H1 (cell line): ENCODE measurements around the gene OSCP1. TPM values are rescaled to one million over a fixed set of nuclear protein-coding genes. Genes with fewer than 3 reads are reported as not detected.

ENCODE experiments used
- RXRA ChIP-seq: IDR thresholded peaks from 2 replicates; pipeline ENCODE4 v1.6.1; 2011; ENCODE audit warnings: low read depth, mild to moderate bottlenecking, low read length, moderate library complexity; ENCODE audit not compliant: insufficient read depth
- SIN3A ChIP-seq, 2 experiments: IDR thresholded peaks in 1 of 2; conservative IDR thresholded peaks in 1 of 2; 2 replicates each; pipeline ENCODE4 v1.6.1; 2011 to 2012; ENCODE audit warnings: low read length in 2 of 2, improper control_type of control experiment in 1 of 2, low read depth in 1 of 2, mild to moderate bottlenecking in 1 of 2
- SP1 ChIP-seq: IDR thresholded peaks from 2 replicates; pipeline ENCODE4 v1.6.1; 2011; ENCODE audit warnings: low read depth, low read length
- polyA plus RNA-seq, 7 experiments: library from polyadenylated mRNA; depleted of rRNA in 3 of 7; stranded (reverse) in 5 of 7; unstranded in 2 of 7; fragments of >200 nt in 5 of 7; fragments of 200-250 nt in 2 of 7; gene quantifications; 1 replicate in 5 of 7; 2 replicates in 1 of 7; 4 replicates in 1 of 7; pipeline versions ENCODE4 v1.2.1 to v1.2.3, GENCODE V29; 2011 to 2013; ENCODE audit warnings: missing spikeins in 2 of 7, mixed read lengths in 2 of 7
- total RNA-seq: library from RNA; stranded (reverse); fragmentation: NEBNext Ultra II Directional; extraction: Animal tissue kit (Norgen Biotek cat#: 25700); gene quantifications from 2 replicates; pipeline ENCODE4 v1.2.1, GENCODE V29; 2021

The OSCP1 gene
- total and polyA plus RNA-seq, 2 of the 8 experiments (the other 6 are each of a cell fraction or from before 2014, with no cell fraction given) = 1.8 to 3.3 TPM

- TF ChIP-seq SP1 = no peak
- TF ChIP-seq SIN3A (conservative IDR thresholded peaks at IDR 0.05 in 1 of 2, IDR thresholded peaks at IDR 0.05 in 1 of 2; ENCODE audit: low read depth in 1 of 2, low read length in 2 of 2) = no peak
- TF ChIP-seq RXRA = no peak
These were observed 17.6 kb upstream of the OSCP1 start (continued) for GRCh38 chr1:36467700-36468455.
